ENCODE results near the gene SLC6A12. TPM values are rescaled to one million over a fixed set of nuclear protein-coding genes. Genes with fewer than 3 reads are reported as not detected.
A peak's percentile ranks its signal among the peaks of the same experiment; 100 is the strongest.
"Not testable (repeated sequence)": the region's sequence is repeated elsewhere in the genome, so short reads cannot be mapped to it uniquely, and the experiment has no call there.

SLC6A12 gene
- total RNA-seq, 1 donor from 2014 or later = 1.4 TPM

DNA sequence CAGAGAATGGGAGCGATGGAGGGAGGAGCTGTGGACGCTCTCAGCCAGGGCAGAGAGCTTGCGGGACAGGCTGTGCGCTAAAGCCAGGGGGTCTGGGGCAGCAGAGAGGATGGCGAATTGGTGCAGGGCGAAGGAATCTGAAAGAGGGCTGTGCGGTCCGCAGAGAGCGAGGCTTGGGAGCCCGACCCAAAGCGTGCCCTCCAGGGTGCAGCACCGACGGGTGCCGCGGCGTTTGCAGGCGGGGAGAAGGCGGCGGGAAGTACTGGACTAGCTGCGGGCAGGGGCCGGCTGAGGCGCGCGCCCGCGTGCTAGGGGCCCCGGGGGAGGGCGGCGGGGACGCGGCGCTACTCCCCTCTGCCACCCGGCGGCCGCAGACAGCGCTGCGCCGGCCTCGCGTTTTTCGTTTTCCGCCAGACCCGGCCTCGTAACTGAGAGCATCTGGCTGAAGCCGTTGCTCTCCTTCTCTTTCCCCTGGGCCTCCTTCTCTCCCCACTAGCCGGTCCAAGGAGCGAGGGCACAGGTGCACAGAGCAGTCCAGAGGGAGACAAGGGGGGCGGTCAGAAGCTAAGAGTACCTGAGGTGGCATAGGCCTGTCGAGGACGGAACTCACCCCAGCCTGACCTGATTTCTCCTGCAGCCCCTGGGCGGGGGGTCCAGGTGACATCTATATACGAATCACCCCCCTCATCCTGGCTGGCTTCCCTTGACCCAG, 24.9 kb downstream of the SLC6A12 start:
- intact Hi-C loops (cut with DNase I) = no loop called here
- TF ChIP-seq, protein P1, sequence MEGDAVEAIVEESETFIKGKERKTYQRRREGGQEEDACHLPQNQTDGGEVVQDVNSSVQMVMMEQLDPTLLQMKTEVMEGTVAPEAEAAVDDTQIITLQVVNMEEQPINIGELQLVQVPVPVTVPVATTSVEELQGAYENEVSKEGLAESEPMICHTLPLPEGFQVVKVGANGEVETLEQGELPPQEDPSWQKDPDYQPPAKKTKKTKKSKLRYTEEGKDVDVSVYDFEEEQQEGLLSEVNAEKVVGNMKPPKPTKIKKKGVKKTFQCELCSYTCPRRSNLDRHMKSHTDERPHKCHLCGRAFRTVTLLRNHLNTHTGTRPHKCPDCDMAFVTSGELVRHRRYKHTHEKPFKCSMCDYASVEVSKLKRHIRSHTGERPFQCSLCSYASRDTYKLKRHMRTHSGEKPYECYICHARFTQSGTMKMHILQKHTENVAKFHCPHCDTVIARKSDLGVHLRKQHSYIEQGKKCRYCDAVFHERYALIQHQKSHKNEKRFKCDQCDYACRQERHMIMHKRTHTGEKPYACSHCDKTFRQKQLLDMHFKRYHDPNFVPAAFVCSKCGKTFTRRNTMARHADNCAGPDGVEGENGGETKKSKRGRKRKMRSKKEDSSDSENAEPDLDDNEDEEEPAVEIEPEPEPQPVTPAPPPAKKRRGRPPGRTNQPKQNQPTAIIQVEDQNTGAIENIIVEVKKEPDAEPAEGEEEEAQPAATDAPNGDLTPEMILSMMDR (IDR thresholded peaks at IDR 0.05) = peak in 2 of 3 experiments; percentile 60 to 70
- peaks cover 0 to 3% of the 10 kb centered on the region in 2 donors for H3K4me1 ChIP-seq
- peak overlapping the region; percentile 49 to 74 for H3K4me3 ChIP-seq
- H3K36me3 ChIP-seq = no peaks in the 10 kb centered on the region
- no peaks in the 10 kb centered on the region for H3K9me3 ChIP-seq
- H3K27me3 ChIP-seq = no peaks in the 10 kb centered on the region
- no peak overlapping the region for H3K27ac ChIP-seq
- no peak for DNase-seq (ENCODE audit: low spot score in 2 of 2)

DNA sequence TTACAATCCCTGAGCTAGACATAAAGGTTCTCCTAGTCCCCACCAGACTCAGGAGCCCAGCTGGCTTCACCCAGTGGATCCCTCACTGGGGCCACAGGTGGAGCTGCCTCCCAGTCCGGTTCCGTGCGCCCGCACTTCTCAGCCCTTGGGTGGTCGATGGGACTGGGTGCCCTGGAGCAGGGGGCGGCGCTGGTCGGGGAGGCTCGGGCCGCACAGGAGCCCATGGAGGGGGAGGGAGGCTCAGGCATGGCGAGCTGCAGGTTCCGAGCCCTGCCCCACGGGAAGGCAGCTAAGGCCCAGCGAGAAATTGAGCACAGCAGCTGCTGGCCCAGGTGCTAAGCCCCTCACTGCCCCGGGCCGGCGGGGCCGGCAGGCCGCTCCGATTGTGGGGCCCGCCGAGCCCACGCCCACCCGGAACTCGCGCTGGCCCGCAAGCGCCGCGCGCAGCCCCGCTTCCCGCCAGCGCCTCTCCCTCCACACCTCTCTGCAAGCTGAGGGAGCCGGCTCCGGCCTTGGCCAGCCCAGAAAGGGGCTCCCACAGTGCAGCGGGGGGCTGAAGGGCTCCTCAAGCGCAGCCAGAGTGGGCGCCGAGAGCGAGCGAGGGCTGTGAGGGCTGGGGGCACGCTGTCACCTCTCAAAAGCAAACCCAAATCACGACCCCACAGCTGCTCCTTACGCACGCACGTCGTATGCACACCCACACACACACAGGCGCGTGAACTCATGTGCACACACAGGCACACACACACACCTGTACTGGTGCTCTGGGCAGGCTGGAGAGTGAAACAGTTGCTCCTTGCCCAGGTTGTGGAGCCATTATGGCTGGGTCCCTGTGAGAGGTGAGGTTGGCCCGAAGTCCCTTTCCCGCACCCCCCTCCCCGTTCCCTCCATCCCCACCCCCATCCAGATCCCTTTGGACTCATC, 25.7 kb downstream of the SLC6A12 start:
- H3K27me3 ChIP-seq; H3K4me1 ChIP-seq; DNase-seq (ENCODE audit: low spot score in 2 of 2); H3K36me3 ChIP-seq; H3K9me3 ChIP-seq; H3K27ac ChIP-seq; intact Hi-C loops (cut with DNase I): not testable (repeated sequence)
- H3K4me3 ChIP-seq = peak overlapping the region; percentile 49 to 74

DNA sequence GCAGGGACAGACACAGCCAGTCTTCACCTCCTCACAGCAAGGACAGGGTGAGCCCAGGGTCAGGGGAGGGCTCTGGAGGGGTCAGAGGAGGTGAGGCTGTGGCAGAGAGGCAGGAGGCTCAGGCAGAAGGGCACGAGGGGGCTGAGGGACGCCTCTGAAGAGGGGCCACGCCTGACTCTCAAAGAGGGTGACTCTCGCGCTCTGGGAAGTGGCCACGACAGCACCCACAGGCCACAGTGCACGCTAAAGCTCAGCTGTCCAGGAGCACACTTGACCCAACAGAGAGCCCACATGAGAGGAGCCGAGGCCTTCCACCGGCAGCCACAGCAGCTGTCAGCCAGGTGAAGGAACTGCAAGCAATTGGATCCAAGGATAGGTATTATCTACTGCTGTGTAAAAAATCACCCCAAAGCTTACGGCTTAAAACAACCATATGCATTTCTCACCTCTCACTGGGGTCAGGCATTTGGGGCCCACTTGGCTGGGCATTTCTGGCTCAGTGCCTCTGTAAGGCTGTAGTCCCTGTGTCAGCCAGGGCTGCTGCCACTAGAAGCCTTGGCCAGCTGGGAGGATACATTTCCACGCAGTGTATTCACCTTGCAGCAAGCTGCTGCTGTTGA, 27.8 kb downstream of the SLC6A12 start:
- TF ChIP-seq, protein P1 (IDR thresholded peaks at IDR 0.05) = no peak
- Histone ChIP-seq H3K9me3 (no peaks in the 10 kb centered on the region), H3K36me3 (no peaks in the 10 kb centered on the region), H3K4me1 (peaks cover 0 to 3% of the 10 kb centered on the region in 2 donors), H3K4me3 (no peak overlapping the region), H3K27ac (no peak overlapping the region), H3K27me3 (no peaks in the 10 kb centered on the region)
- intact Hi-C loops (cut with DNase I) = no loop called here
- no peak for DNase-seq (ENCODE audit: low spot score in 2 of 2)

DNA sequence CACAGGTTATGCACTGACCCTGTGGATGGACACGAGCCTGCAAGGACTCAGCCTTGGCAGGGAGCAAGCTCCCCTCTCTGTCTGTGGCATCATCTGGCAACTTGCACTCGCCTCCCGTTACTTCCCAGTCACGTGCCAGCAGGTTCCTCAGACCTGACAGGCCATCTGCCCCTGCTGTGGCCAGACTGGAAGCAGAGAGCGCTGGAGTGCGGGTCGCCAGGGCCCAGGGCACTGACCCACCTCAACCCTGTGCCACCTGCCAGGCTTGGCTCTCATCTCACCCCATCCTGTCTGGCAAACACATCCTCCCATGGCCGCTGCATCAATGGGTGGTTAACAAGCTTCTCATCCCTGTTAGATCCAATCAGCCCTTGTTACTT, 28.4 kb downstream of the SLC6A12 start:
- no peaks in the 10 kb centered on the region for H3K27me3 ChIP-seq
- no peak for DNase-seq (ENCODE audit: low spot score in 2 of 2)
- no peaks in the 10 kb centered on the region for H3K36me3 ChIP-seq
- intact Hi-C loops (cut with DNase I) = no loop called here
- H3K9me3 ChIP-seq = no peaks in the 10 kb centered on the region
- TF ChIP-seq, protein P1 (IDR thresholded peaks at IDR 0.05) = no peak
- H3K4me1 ChIP-seq = peaks cover 0 to 3% of the 10 kb centered on the region in 2 donors
- H3K4me3 ChIP-seq = no peak overlapping the region
- no peak overlapping the region for H3K27ac ChIP-seq

DNA sequence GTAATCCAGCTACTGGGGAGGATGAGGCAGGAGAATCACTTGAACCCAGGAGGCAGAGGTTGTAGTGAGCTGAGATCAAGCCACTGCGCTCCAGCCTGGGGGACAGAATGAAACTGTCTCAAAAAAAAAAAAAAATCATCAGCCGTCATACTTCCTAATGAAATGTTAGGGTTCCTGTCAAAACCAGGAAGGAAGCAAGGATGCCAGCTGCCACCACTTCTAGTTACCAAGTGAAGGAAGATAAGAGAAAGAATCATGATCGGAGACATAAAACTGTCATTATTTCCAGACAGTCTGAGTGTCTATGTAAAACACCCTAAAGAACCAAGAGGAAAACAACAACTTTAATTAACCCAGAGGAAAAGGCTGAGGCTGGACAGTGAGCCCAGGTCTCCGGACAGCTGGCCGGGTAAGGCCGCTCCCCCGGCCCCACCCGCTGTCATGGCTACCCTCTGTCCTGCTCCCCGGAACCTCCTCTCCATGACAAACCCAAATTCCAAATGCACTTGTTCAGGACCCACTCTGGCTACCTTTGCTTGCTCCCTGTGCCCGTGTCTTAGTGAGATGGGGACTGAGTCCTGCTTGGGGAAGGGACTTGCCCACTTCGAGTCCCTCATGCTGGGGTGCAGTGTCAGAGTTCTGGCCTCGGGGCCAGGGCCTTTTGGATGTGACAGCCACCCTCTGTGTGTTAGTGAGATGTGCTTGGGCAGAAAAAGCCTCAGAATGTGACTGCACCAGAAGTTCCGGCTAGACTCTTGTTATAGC, 29.0 kb downstream of the SLC6A12 start:
- no peaks in the 10 kb centered on the region for H3K9me3 ChIP-seq
- H3K27me3 ChIP-seq = no peaks in the 10 kb centered on the region

More for the DNA sequence above, 29.0 kb downstream of the SLC6A12 start:
- TF ChIP-seq, protein P1 (IDR thresholded peaks at IDR 0.05) = no peak
- Histone ChIP-seq H3K36me3 (no peaks in the 10 kb centered on the region), H3K27ac (no peak overlapping the region), H3K4me1 (peaks cover 0 to 3% of the 10 kb centered on the region in 2 donors), H3K4me3 (no peak overlapping the region)
- DNase-seq (ENCODE audit: low spot score in 2 of 2) = no peak
- intact Hi-C loops (cut with DNase I) = no loop called here

Measured in ascending aorta (tissue), 2 donors.